ENCODE results near the gene LAMB1.

DNA sequence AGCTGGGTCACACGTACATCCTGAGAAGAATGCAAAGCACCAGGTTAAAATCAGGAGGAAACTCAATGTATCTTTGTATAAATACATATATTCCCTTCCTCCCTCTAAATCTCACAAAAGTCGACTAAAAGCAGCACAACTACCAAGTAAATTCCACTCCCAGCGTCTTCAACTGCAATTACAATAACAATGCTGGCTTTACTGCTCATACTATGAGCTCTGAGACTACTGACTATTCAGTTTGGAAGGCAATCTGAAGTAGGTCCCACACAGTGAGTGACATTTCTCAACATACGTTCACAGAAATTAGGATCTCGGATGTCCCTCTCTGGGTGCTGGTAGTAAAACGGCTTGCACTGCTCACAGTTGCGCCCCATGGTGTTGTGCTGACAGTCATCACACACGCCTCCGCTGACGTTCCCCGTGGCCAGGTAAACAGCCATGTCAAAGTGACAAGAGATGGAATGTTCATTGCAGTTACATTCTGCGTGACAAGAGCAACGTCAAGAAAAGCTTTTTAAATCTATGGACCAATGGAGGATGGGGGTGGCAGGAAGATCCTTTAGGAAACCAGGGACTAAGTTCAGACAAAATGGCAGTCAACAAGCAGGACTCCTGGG, 27.5 kb downstream of the LAMB1 start:
- TF ChIP-seq EZH2 (IDR thresholded peaks at IDR 0.05; ENCODE audit: borderline replicate concordance, low read length): no peak
- TF ChIP-seq CTCF (conservative IDR thresholded peaks at IDR 0.05 in 1 of 2, IDR thresholded peaks at IDR 0.05 in 1 of 2; ENCODE audit: extremely low read depth in 1 of 2, insufficient read depth in 1 of 2, low read depth in 1 of 2, low read length in 2 of 2): no peak
